Mesothelial cell of epicardium (in vitro differentiated cells): ENCODE data around the gene FAM174C. TPM values are rescaled to one million over a fixed set of nuclear protein-coding genes. Genes with fewer than 3 reads are reported as not detected.
A peak's percentile ranks its signal among the peaks of the same experiment; 100 is the strongest.

Source experiments
- DNase-seq, 2 experiments: peaks; one replicate each; pipeline ENCODE4 v3.0.0; 2021; ENCODE audit warnings: low spot score in 2 of 2; ENCODE audit not compliant: unreplicated experiment in 2 of 2
- H3K27ac Mint-ChIP-seq: 2 replicates; pipeline ENCODE4 v1.8.0; 2021; ENCODE audit warnings: mixed read lengths
- H3K27me3 Mint-ChIP-seq: 2 replicates; pipeline ENCODE4 v1.8.0; 2021; ENCODE audit warnings: low read depth, mixed read lengths
- H3K36me3 Mint-ChIP-seq: 2 replicates; pipeline ENCODE4 v1.8.0; 2021; ENCODE audit warnings: mixed read lengths
- H3K4me1 Mint-ChIP-seq: 2 replicates; pipeline ENCODE4 v1.8.0; 2021; ENCODE audit warnings: mixed read lengths
- H3K4me3 Mint-ChIP-seq: 2 replicates; pipeline ENCODE4 v1.8.0; 2021; ENCODE audit warnings: mild to moderate bottlenecking, moderate library complexity, mixed read lengths
- H3K9me3 Mint-ChIP-seq: 2 replicates; pipeline ENCODE4 v1.8.0; 2021; ENCODE audit warnings: mixed read lengths
- total RNA-seq: library from RNA; stranded (reverse); gene quantifications from 3 replicates; pipeline ENCODE4 v1.2.1, GENCODE V29; 2021
- TF ChIP-seq, protein P1 (sequence below): fragments of 200-600 bp; sonication (generic); IDR thresholded peaks from one replicate; pipeline ENCODE4 v1.5.0; 2021; ENCODE audit warnings: antibody characterized with exemption; ENCODE audit not compliant: unreplicated experiment

FAM174C gene
- total RNA-seq, 1 donor from 2014 or later = 24.4 TPM

DNA sequence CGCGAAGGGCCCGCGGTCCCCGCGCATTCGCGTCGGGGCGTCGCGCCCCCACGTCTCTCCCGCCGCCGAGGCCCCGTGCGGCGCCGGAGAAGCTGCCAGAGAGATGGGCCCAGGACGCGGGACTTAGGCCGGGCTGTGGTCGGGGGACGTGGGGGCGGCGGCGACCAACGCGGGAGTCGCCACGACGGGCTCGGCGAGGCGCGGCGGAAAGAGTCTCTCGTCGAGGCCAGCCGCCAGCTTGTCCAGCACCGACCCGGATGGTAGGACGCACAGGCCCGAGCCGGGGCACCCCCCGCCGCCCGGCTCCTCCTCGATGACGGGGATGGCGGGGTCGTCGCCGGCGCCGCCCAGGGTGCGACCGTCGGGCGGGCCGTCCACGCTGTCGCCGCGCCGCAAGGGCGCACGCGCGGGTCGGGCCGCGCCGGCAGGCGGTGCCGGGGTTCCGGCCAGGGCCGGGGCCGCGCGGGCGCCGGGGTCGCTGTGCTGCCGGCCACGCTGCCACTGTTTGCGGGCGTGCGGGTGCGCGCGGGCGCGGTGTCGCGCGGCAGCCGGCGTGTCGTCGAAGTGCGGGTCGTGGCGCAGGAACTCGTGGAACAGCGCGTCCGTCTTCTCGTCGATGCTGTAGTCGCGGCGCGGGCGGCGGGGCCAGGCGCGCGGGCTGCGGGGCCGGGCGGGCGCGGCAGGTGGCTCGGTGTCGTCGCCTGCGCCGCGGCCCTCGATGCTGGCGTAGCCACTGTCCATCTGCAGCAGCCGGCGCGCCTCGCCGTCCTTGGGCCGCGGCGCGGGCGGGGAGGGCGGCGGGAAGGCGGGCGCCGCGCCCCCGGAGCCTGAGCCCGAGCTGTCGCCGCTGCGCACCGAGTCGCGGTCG lies 46.0 kb upstream of the FAM174C start:
- no peak overlapping the region for H3K4me3 Mint-ChIP-seq
- H3K4me1 Mint-ChIP-seq = peaks cover 18% of the 10 kb centered on the region
- no peak overlapping the region for H3K27ac Mint-ChIP-seq
- peaks cover 3% of the 10 kb centered on the region for H3K36me3 Mint-ChIP-seq
- no peak for DNase-seq
- no peaks in the 10 kb centered on the region for H3K9me3 Mint-ChIP-seq
- TF ChIP-seq, protein P1, sequence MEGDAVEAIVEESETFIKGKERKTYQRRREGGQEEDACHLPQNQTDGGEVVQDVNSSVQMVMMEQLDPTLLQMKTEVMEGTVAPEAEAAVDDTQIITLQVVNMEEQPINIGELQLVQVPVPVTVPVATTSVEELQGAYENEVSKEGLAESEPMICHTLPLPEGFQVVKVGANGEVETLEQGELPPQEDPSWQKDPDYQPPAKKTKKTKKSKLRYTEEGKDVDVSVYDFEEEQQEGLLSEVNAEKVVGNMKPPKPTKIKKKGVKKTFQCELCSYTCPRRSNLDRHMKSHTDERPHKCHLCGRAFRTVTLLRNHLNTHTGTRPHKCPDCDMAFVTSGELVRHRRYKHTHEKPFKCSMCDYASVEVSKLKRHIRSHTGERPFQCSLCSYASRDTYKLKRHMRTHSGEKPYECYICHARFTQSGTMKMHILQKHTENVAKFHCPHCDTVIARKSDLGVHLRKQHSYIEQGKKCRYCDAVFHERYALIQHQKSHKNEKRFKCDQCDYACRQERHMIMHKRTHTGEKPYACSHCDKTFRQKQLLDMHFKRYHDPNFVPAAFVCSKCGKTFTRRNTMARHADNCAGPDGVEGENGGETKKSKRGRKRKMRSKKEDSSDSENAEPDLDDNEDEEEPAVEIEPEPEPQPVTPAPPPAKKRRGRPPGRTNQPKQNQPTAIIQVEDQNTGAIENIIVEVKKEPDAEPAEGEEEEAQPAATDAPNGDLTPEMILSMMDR = no peak
- no peaks in the 10 kb centered on the region for H3K27me3 Mint-ChIP-seq

- Mint-ChIP-seq H3K9me3 (no peaks in the 10 kb centered on the region), H3K27ac (no peak overlapping the region), H3K27me3 (no peaks in the 10 kb centered on the region), H3K36me3 (peaks cover 3% of the 10 kb centered on the region), H3K4me1 (peaks cover 18% of the 10 kb centered on the region), H3K4me3 (no peak overlapping the region)
- no peak for DNase-seq
- TF ChIP-seq, protein P1 = no peak
Measured at GRCh38 chr19:1229924-1230782, 45.2 kb upstream of the FAM174C start.

GRCh38 chr19:1230783-1231489 lies 44.4 kb upstream of the FAM174C start:
- Mint-ChIP-seq H3K4me3 (no peak overlapping the region), H3K27ac (no peak overlapping the region), H3K4me1 (peaks cover 18% of the 10 kb centered on the region), H3K9me3 (no peaks in the 10 kb centered on the region), H3K36me3 (peaks cover 3% of the 10 kb centered on the region), H3K27me3 (no peaks in the 10 kb centered on the region)
- TF ChIP-seq, protein P1 = no peak
- DNase-seq = no peak

GRCh38 chr19:1231729-1232637 lies 43.3 kb upstream of the FAM174C start:
- Mint-ChIP-seq H3K36me3 (peaks cover 3% of the 10 kb centered on the region), H3K27ac (peak overlapping the region; percentile 86), H3K9me3 (no peaks in the 10 kb centered on the region), H3K27me3 (no peaks in the 10 kb centered on the region), H3K4me1 (peaks cover 18% of the 10 kb centered on the region), H3K4me3 (peak overlapping the region; percentile 36)
- no peak for DNase-seq
- TF ChIP-seq, protein P1 = no peak
